ENCODE results near the gene RAMP3.

DNA sequence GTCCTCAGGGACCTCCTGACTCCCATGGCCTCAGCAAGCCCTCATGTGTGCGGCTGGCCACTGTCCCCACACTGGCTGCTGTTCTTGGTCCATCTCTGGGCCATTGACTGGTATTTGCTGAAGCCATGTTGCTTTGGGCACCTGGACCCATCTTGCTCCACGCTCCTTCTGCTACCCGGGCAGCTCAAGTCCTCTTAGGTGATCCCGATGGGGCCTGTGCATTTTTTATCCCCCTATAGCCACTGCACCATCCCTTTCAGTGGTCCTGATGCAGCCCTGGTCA lies 16.7 kb downstream of the RAMP3 start:
- no peak for TF ChIP-seq CTCF (conservative IDR thresholded peaks at IDR 0.05; ENCODE audit: low read length)
- no peak for TF ChIP-seq EZH2phosphoT487 (IDR thresholded peaks at IDR 0.05; ENCODE audit: borderline replicate concordance)

Data from Loucy (cell line).